22Rv1 (cell line): Measurements from ENCODE around the gene ADK.

Experiments used
- ZFX ChIP-seq: fragments of 450-650 bp; IDR thresholded peaks from 2 replicates; pipeline ENCODE4 v1.6.1; 2017; ENCODE audit warnings: antibody characterized with exemption, borderline replicate concordance
- TF ChIP-seq, protein P1 (sequence below): fragments of 450-650 bp; IDR thresholded peaks from 2 replicates; pipeline ENCODE4 v1.5.1; 2017; ENCODE audit warnings: mild to moderate bottlenecking

DNA sequence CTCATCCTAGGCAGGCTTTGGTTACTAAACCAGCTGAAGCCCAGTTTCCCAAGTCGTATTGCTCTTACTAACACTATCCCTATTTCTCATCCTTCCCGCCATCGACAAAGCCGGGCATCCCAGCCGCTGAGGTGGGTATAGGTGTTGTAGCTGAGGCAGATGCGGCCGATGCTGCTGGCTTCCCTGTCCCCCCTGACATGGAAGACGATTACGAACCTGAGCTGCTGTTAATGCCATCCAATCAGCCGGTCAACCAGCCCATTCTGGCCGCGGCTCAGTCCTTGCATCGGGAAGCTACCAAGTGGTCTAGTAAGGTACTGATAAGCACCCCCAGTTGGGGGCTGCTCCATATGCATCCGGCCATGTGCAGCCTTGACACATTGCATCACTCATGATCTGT lies 39.2 kb upstream of the ADK start:
- TF ChIP-seq, protein P1, sequence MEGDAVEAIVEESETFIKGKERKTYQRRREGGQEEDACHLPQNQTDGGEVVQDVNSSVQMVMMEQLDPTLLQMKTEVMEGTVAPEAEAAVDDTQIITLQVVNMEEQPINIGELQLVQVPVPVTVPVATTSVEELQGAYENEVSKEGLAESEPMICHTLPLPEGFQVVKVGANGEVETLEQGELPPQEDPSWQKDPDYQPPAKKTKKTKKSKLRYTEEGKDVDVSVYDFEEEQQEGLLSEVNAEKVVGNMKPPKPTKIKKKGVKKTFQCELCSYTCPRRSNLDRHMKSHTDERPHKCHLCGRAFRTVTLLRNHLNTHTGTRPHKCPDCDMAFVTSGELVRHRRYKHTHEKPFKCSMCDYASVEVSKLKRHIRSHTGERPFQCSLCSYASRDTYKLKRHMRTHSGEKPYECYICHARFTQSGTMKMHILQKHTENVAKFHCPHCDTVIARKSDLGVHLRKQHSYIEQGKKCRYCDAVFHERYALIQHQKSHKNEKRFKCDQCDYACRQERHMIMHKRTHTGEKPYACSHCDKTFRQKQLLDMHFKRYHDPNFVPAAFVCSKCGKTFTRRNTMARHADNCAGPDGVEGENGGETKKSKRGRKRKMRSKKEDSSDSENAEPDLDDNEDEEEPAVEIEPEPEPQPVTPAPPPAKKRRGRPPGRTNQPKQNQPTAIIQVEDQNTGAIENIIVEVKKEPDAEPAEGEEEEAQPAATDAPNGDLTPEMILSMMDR = no peak
- no peak for TF ChIP-seq ZFX
